HG03196 (cell line): Measurements from ENCODE around the gene ENDOV.

ENCODE experiments used
- ATAC-seq: cut with Tn5 transposase; IDR thresholded peaks from one replicate; pipeline ENCODE4 v1.9.1; 2021; ENCODE audit not compliant: unreplicated experiment

The ENDOV gene

GRCh38 chr17:80414803-80415625 is at the start of gene ENDOV:
TSS of gene ENDOV (plus strand) at chr17:80415167. CDS start at chr17:80415195, 28 bp downstream.
- ATAC-seq, result peak; percentile 87

DNA sequence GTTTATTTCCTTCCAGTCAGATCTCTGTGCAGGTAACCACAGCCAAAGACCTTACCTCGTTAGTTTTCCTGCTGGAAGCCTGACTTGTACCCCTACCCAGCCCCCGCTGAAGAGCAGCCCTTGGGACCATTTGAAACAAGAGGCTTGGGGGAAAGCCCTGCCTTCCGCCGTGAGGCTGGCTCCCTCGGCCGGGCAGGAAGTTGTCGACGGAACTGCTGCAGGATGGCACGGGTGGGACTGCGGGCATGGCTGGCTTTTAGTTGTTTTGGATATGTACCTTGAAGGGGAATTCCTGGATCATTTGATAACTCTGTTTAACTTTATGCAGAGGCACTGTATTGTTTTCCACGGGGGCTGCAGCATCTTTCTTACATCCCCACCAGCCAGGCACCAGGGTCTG is 49.0 kb upstream of the ENDOV start:
- ATAC-seq, result no peak

DNA sequence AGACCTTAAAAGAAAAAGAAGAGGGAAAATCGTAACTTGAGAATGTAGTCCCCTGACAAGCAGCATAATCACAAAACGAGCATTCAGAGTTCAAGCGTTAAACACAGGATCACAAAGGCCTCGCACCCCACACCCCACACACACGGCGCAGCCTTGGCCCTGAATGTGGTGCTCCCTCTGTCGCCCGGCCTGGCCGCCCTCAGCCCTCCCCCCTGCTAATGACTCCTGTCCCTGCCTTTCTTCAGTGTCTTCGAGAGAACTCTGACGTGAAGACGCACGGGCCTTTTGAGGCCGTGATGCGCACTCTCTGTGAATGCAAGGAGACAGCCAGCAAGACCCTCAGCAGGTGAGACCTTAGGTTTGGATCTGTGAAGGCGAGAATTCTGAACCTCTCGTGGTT is 47.5 kb upstream of the ENDOV start:
- no peak for ATAC-seq

GRCh38 chr17:80371196-80371595 is 43.8 kb upstream of the ENDOV start:
- no peak for ATAC-seq

GRCh38 chr17:80372456-80372855 is 42.5 kb upstream of the ENDOV start:
- no peak for ATAC-seq

DNA sequence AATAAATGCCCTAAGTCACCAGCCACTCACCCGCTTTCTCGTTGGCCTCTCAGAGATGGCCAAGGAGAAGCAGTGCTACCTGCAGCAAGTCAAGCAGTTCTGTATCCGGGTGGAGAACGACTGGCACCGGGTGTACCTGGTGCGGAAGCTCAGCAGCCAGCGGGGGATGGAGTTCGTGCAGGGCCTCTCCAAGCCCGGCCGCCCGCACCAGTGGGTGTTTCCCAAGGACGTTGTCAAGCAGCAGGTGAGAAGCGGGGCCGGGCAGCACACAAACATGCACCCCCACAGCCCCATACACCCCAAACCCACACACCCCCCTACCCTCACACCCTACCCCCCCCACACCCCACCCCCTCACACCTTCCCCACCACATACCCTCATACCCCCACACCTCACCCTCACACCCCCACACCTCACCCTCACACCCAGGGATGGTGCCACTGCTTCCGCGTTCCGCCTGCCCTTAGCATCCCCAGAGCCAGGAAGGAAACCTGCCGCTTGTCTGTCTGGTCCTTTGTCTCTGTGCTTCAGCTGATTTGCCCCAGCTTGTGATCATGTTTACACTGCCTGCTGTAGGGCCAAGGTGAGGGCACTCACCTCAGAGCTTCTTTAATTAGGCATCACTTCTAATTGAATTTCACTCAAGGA is 41.9 kb upstream of the ENDOV start:
- ATAC-seq, result no peak

GRCh38 chr17:80374039-80374731 is 40.8 kb upstream of the ENDOV start:
- no peak for ATAC-seq

GRCh38 chr17:80374732-80375585 is 40.0 kb upstream of the ENDOV start:
- ATAC-seq, result no peak

GRCh38 chr17:80376531-80376930 is 38.4 kb upstream of the ENDOV start:
- ATAC-seq, result no peak

DNA sequence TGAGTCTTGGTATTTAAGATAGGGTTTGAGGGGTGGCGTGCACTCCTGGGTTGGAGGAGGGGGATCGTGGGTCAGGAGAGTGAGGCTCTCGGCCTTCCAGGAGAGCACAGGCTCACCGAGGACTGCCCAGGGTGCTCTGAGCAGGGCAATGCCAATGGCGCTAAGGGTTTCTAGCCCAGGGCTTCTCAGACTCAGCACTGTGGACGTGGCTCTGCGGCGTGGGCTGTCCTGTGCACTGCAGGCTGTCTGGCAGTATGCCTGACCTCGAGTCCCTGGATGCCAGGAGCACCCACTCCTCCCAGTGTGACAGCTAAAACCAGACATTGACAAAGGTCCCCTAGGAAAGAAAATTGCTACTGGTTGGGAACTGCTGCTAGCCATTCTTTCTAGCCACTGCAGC is 37.2 kb upstream of the ENDOV start:
- no peak for ATAC-seq

DNA sequence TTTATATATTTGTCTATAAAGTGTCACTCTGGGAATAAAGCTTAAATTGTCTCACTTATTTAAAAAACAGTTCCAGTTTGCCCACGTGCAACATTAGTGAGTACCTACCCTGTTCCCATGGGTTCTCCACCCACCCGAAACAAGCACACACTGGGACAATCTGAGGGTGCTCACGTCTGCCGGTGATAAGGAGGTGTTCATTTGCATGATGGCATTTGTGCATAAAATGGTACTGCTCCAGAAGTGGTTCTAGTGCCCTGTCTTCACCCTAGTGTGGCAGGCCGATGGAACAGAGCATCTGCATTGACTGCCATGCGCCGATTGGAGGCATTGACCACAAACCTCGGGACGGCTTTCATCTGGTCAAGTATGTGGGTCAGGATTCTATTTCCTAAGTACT is 35.6 kb upstream of the ENDOV start:
- ATAC-seq, result no peak

DNA sequence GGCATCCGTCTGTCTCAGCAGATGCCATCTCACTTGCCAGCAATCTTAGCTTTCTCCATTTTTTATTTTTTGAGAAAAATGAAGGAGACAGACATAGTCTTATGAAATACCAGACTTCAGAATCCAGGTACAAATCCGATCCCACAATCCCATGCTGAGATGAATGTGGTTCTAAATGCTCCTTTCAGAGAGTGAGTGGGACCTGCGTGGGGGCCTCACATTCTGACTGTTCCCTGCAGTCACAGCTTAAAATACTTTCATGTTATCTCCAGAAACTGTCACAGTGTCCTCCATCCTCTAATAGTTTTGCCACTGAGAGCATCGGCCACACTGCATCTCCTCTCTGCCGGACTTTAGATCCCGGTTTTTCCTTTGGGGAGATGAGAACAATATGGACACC is 34.9 kb upstream of the ENDOV start:
- no peak for ATAC-seq

GRCh38 chr17:80380555-80381002 is 34.4 kb upstream of the ENDOV start:
- no peak for ATAC-seq

- no peak for ATAC-seq
These were observed 33.5 kb upstream of the ENDOV start for GRCh38 chr17:80381416-80381923.

GRCh38 chr17:80382446-80382845 is 32.5 kb upstream of the ENDOV start:
- no peak for ATAC-seq

DNA sequence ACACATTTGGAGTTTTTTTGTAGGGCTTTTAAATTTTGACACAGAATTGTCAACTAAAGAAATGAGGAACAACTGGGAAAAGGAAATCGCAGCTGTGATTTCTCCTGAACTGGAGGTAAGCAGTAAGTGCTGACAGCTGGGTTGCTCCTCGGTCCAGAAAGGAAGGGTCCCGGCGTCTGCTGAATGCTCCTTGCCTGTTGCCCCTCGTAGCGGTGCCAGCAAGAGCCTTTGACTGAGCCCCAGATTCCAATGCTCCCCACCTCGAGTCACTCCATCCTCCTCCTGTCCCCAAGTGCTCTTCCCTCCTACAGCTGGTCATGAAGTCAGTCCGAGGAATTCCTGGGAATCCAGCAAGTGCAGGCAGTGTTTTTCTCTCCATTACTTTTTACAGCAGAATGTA is 32.0 kb upstream of the ENDOV start:
- no peak for ATAC-seq

DNA sequence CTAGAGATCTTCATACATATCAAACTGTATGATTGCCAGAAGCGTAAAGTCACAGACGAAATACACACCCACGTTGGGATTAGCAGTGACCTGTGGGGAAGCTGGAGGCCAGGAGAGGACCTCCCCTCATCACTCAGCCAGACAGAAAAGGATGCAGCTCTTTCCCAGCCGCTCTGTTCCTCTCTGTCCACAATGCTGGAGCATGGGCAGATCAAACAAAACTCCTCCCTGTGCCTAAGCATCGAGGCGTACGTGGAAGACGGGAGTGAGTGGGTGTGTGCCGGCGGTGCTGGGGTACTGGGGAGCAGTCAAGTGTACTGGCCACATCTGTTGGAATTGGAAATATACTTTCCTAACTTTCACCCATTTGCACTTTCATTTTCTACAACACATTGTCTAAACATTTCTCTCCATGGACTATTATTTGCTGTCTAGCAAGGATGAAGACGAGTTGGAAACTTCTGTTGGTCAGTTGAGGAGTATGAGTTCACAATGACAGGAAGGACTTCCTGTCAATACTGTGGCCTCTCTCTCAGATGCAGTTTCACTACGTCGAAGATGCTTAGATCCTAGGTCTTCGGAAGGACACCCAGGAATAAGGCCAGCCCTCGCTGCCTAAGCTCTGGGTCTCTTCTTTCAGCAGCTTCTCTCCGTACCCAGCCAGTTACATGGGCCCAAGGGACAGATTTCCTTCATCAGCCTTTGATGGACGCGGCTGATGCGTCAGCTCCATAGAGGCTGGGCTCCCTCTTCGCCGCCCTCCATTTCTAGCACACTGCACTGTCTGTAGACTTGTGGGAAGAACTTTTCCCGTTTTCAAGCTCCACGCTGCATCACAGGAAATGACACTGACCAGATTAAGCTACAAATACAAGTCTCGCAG is 30.6 kb upstream of the ENDOV start:
- no peak for ATAC-seq

DNA sequence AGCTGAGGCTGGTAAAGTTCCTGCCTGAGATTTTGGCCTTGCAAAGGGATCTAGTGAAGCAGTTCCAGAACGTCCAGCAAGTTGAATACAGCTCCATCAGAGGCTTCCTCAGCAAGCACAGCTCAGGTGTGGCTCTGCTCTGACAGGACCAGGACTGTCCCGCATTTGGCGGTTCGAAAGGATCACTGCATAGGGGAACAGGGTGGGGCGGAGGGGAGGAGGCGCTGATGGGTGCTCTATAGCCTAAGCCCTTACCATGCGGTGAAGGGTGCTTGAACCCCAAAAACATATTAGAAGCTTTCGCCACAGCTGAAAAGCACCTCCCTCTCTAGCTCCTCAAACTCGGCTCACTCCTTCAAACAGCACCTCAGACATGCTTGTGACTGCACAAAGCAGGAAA is 29.9 kb upstream of the ENDOV start:
- no peak for ATAC-seq

DNA sequence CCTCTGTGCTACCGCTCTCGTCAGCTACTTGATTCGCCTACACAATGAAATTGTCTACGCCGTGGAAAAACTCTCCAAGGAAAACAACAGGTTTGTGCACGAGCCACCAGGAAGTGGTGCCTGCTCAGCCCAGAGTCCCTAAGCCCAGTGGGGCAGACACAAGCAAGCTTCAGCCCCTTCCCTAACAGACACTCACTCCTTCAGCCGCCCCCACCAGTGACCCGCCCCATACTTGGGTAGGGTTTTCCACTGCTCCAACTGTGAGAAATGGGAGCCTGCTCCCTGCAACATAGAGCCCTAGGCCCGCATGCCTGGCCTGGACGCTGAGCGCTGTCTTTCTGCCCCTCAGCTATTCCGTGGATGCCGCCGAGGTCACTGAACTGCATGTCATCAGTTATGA is 28.6 kb upstream of the ENDOV start:
- no peak for ATAC-seq

GRCh38 chr17:80387071-80387470 is 27.9 kb upstream of the ENDOV start:
- no peak for ATAC-seq
